HepG2 (cell line): ENCODE results near the gene DCDC1. TPM values are rescaled to one million over a fixed set of nuclear protein-coding genes. Genes with fewer than 3 reads are reported as not detected.

Experiments
- ATAC-seq: fragments of 200-7000 bp; cut with Tn5 transposase; 3 replicates; pipeline ENCODE4 v1.9.1; 2020; ENCODE audit warnings: mild to moderate bottlenecking, moderate library complexity
- BruUV-seq: library from RNA; stranded (reverse); fragments of 400-500 nt; replicated peaks from 2 replicates; lab custom pipeline; 2021; lab: Mats Ljungman, UMichigan
- CTCF ChIA-PET: fragments of 300-600 bp; formaldehyde crosslinking; extraction: SDS; loops from one replicate; lab custom pipeline; 2021; ENCODE audit warnings: low total read pairs, inconsistent platforms, low intra/inter-chr PET ratio; lab: Yijun Ruan, JAX
- POLR2A ChIA-PET: fragments of 350-600 bp; sonication (Branson Sonifier 250); formaldehyde crosslinking; loops from one replicate; lab custom pipeline; 2020; ENCODE audit warnings: antibody characterized with exemption, inconsistent platforms; lab: Yijun Ruan, JAX
- DNase-seq: peaks from one replicate; pipeline ENCODE4 v3.0.0-alpha.2; 2015; ENCODE audit warnings: low spot score
- FAIRE-seq: peaks from 3 replicates; lab custom pipeline; 2011; peaks lifted over from hg19 to GRCh38; lab: Jason Lieb, UNC
- H2AFZ ChIP-seq: one replicate; pipeline ENCODE4 v1.6.1; 2011; ENCODE audit warnings: low read length, inconsistent platforms
- H3K27ac ChIP-seq: fragments of 300-600 bp; 3 replicates; pipeline ENCODE4 v1.8.0; 2011; ENCODE audit warnings: mixed run types, mild to moderate bottlenecking, mixed read lengths, low read length, inconsistent platforms; ENCODE audit not compliant: insufficient read depth; ENCODE audit errors: extremely low read length
- H3K27me3 ChIP-seq, 2 experiments: fragments of 200-600 bp in 1 of 2; 2 replicates in 1 of 2; 3 replicates in 1 of 2; pipeline versions ENCODE4 v1.6.0 to v1.8.0; 2011; ENCODE audit warnings: low read length in 2 of 2, mild to moderate bottlenecking in 2 of 2, moderate library complexity in 2 of 2, inconsistent platforms in 1 of 2; ENCODE audit not compliant: insufficient read depth in 2 of 2, control insufficient read depth in 1 of 2
- H3K36me3 ChIP-seq, 2 experiments: fragments of 200-600 bp in 1 of 2; replicated peaks in 1 of 2; 2 replicates in 1 of 2; 3 replicates in 1 of 2; pipeline versions ENCODE4 v1.5.1 to v1.8.0; 2011; ENCODE audit warnings: low read length in 2 of 2, inconsistent platforms in 1 of 2; ENCODE audit not compliant: insufficient read depth in 2 of 2, control insufficient read depth in 1 of 2
- H3K4me1 ChIP-seq: 2 replicates; pipeline ENCODE4 v1.5.1; 2012; ENCODE audit warnings: low read length, inconsistent platforms; ENCODE audit not compliant: insufficient read depth
- H3K4me2 ChIP-seq: 2 replicates; pipeline ENCODE4 v1.6.0; 2011; ENCODE audit warnings: low read depth, low read length, inconsistent platforms
- H3K4me3 ChIP-seq, 3 experiments: fragments of 200-600 bp in 1 of 3; sonication (generic), shearing (Covaris generic) in 1 of 3; replicated peaks in 1 of 3; 2 replicates each; pipeline ENCODE4 v1.5.1; 2011 to 2016; ENCODE audit warnings: low read length in 3 of 3, inconsistent platforms in 2 of 3, low read depth in 2 of 3, mild to moderate bottlenecking in 2 of 3, control low read depth in 1 of 3, mixed read lengths in 1 of 3; ENCODE audit not compliant: insufficient read depth in 1 of 3
- H3K79me2 ChIP-seq: one replicate; pipeline ENCODE4 v1.6.1; 2011; ENCODE audit warnings: low read length, inconsistent platforms; ENCODE audit not compliant: insufficient read depth
- H3K9ac ChIP-seq: 2 replicates; pipeline ENCODE4 v1.6.0; 2011; ENCODE audit warnings: mild to moderate bottlenecking, low read depth, low read length, inconsistent platforms; ENCODE audit not compliant: insufficient read depth
- H3K9me3 ChIP-seq: 2 replicates; pipeline ENCODE4 v1.5.1; 2012; ENCODE audit warnings: mild to moderate bottlenecking, low read length
- H4K20me1 ChIP-seq: 2 replicates; pipeline ENCODE4 v1.6.0; 2011; ENCODE audit warnings: inconsistent platforms, mild to moderate bottlenecking, low read length, moderate library complexity; ENCODE audit not compliant: insufficient read depth
- ARID2 ChIP-seq: sonication (generic); formaldehyde crosslinking; IDR thresholded peaks from 2 replicates; pipeline ENCODE4 v1.8.1; 2022; ENCODE audit warnings: mild to moderate bottlenecking, missing genetic modification reagents, borderline replicate concordance
- CENPT ChIP-seq: sonication (generic); formaldehyde crosslinking; IDR thresholded peaks from 2 replicates; pipeline ENCODE4 v1.8.0; 2022; ENCODE audit warnings: low read depth, mild to moderate bottlenecking, moderate library complexity, missing genetic modification reagents
- DNMT1 ChIP-seq: sonication (generic); formaldehyde crosslinking; IDR thresholded peaks from 2 replicates; pipeline ENCODE4 v1.5.1; 2020; ENCODE audit warnings: mild to moderate bottlenecking, missing genetic modification reagents
- ELF3 ChIP-seq: IDR thresholded peaks from 2 replicates; pipeline ENCODE4 v1.6.1; 2016; ENCODE audit warnings: missing genetic modification reagents, missing compliant biosample characterization
- GPN1 ChIP-seq: sonication (generic); formaldehyde crosslinking; IDR thresholded peaks from 2 replicates; pipeline ENCODE4 v1.5.1; 2020; ENCODE audit warnings: missing genetic modification reagents, borderline replicate concordance
- HCFC1 ChIP-seq: fragments of 150-350 bp; IDR thresholded peaks from 2 replicates; pipeline ENCODE4 v1.6.1; 2014; ENCODE audit warnings: low read depth, low read length
- KLF16 ChIP-seq, 2 experiments: sonication (generic) in 1 of 2; formaldehyde crosslinking in 1 of 2; IDR thresholded peaks; 2 replicates each; pipeline versions ENCODE4 v1.6.1 to v1.8.0; 2016 to 2023; ENCODE audit warnings: missing genetic modification reagents in 2 of 2, missing compliant biosample characterization in 1 of 2
- RBM22 ChIP-seq: fragments of 200-400 bp; formaldehyde crosslinking; optimal IDR thresholded peaks from 2 replicates; pipeline ENCODE3; 2017; ENCODE audit warnings: mild to moderate bottlenecking, low read length, moderate library complexity
- SIN3A ChIP-seq: IDR thresholded peaks from 2 replicates; pipeline ENCODE4 v1.6.1; 2011; ENCODE audit warnings: low read depth, mild to moderate bottlenecking, control low read depth, low read length, borderline replicate concordance
- SMAD9 ChIP-seq: sonication (generic); formaldehyde crosslinking; IDR thresholded peaks from 2 replicates; pipeline ENCODE4 v1.5.1; 2020; ENCODE audit warnings: mild to moderate bottlenecking, missing genetic modification reagents
- TCF7L2 ChIP-seq: IDR thresholded peaks from 2 replicates; pipeline ENCODE4 v1.6.1; 2011; ENCODE audit warnings: mild to moderate bottlenecking, low read depth, low read length, moderate library complexity
- TSC22D2 ChIP-seq: sonication (generic); formaldehyde crosslinking; IDR thresholded peaks from 2 replicates; pipeline ENCODE4 v1.5.1; 2020; ENCODE audit warnings: missing genetic modification reagents, mild to moderate bottlenecking, borderline replicate concordance
- WIZ ChIP-seq: sonication (generic); formaldehyde crosslinking; IDR thresholded peaks from 2 replicates; pipeline ENCODE4 v1.5.1; 2020; ENCODE audit warnings: mild to moderate bottlenecking, missing genetic modification reagents
- ZNF256 ChIP-seq: sonication (generic); formaldehyde crosslinking; conservative IDR thresholded peaks from 2 replicates; pipeline ENCODE4 v1.4.0; 2020; ENCODE audit warnings: missing genetic modification reagents
- ZNF335 ChIP-seq: sonication (generic); formaldehyde crosslinking; IDR thresholded peaks from 2 replicates; pipeline ENCODE4 v1.4.0; 2020; ENCODE audit warnings: missing genetic modification reagents
- ZNF713 ChIP-seq: sonication (generic); formaldehyde crosslinking; IDR thresholded peaks from 2 replicates; pipeline ENCODE4 v1.4.0; 2020; ENCODE audit warnings: mild to moderate bottlenecking, missing genetic modification reagents
- WGBS: methylation state at CpG from one replicate; pipeline ENCODE4 v1.1.6; 2017; ENCODE audit warnings: low lambda C conversion rate; 5-methylcytosine and 5-hydroxymethylcytosine counted together
- in situ Hi-C: cut with HindIII; loops from 2 replicates; pipeline ENCODE4 v1.10.0; 2017; ENCODE audit warnings: low pct_unique_long_range_greater_than_20kb; ENCODE audit not compliant: extremely low pct_ligation_motif_present
- intact Hi-C: fragments of 100-400 bp; cut with micrococcal nuclease; formaldehyde crosslinking; loops from one replicate; pipeline ENCODE4 v1.10.0; 2022; ENCODE audit not compliant: unreplicated experiment
- polyA plus RNA-seq, 8 experiments: library from polyadenylated mRNA; depleted of rRNA in 3 of 8; stranded (reverse) in 7 of 8; unstranded in 1 of 8; fragments of >200 nt; fragmentation: Illumina TruSeq in 4 of 8; extraction: Trizol in 4 of 8; gene quantifications; 2 replicates each; pipeline versions ENCODE4 v1.2.1 to v1.2.3, GENCODE V29; 2011 to 2016; ENCODE audit warnings: low read depth in 4 of 8, missing spikeins in 1 of 8, mixed read lengths in 1 of 8; ENCODE audit not compliant: insufficient read depth in 1 of 8
- total RNA-seq, 5 experiments: library from RNA; depleted of rRNA; stranded (reverse); fragments of >200 nt; fragmentation: Illumina TruSeq; extraction: Trizol; gene quantifications; 2 replicates each; pipeline ENCODE4 v1.2.3, GENCODE V29; 2016; ENCODE audit warnings: low read depth in 1 of 5
- TF ChIP-seq, protein P1 (sequence below): sonication (generic); formaldehyde crosslinking; IDR thresholded peaks from 2 replicates; pipeline ENCODE4 v1.5.0; 2020; ENCODE audit warnings: mild to moderate bottlenecking, missing genetic modification reagents
- TF ChIP-seq, protein P2 (sequence below): sonication (generic); formaldehyde crosslinking; IDR thresholded peaks from 2 replicates; pipeline ENCODE4 v1.9.0; 2021; ENCODE audit warnings: mild to moderate bottlenecking, missing genetic modification reagents
- TF ChIP-seq, protein P3 (sequence below): sonication (generic); formaldehyde crosslinking; IDR thresholded peaks from 2 replicates; pipeline ENCODE4 v1.5.0; 2020; ENCODE audit warnings: missing genetic modification reagents

The DCDC1 gene
- total and polyA plus RNA-seq, 2 of the 13 experiments (the other 11 are each of a cell fraction or from before 2014, with no cell fraction given): 0.12 to 0.27 TPM

DNA sequence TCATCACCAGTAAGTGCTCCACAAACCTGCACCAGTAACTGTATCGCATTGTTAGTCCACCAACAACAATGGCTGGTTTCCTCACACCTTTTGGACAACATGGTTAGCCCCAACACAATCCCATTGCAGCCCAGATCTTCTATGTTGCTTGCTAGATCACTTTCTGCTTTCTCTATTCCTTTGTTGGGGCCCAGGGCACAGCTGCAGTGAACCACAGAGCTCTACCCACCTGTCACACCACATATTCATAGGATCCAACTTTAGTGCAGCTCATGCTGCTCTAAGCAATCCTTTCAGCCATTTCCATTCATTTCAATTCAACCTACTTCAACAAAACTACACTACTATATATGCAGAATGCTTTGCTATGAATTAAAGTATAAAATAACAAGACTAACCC is 364.3 kb downstream of the DCDC1 start:
- ChIA-PET CTCF (no interaction called here), POLR2A (no interaction called here)
- peaks cover 0 to 6% of the 10 kb centered on the region in 2 experiments; a peak in 1 of 5 replicates for H3K27me3 ChIP-seq
- 41% methylated on average over 1 of the region's 1 CpG for WGBS
- FAIRE-seq (no peak), ATAC-seq (no peak), DNase-seq (no peak)
- no peaks in the 10 kb centered on the region for H3K36me3 ChIP-seq
- no TSS peak for BruUV-seq
- intact Hi-C loops (no loop called here), in situ Hi-C loops (no loop called here)
- no peak overlapping the region for H3K4me3 ChIP-seq
- H3K27ac ChIP-seq: no peak overlapping the region
- H3K4me1 ChIP-seq: no peaks in the 10 kb centered on the region
- H3K4me2 ChIP-seq: no peak overlapping the region
- no peaks in the 10 kb centered on the region for H4K20me1 ChIP-seq
- no peak overlapping the region for H2AFZ ChIP-seq
- no peaks in the 10 kb centered on the region for H3K9me3 ChIP-seq
- H3K79me2 ChIP-seq: no peaks in the 10 kb centered on the region
- H3K9ac ChIP-seq: no peak overlapping the region
- TF ChIP-seq GPN1 (CRISPR knock-in tag) (no peak), RBM22 (no peak), TSC22D2 (no peak), ZNF713 (CRISPR knock-in tag) (no peak), TCF7L2 (no peak), ZNF256 (CRISPR knock-in tag) (no peak), DNMT1 (CRISPR knock-in tag) (no peak), SMAD9 (no peak), CENPT (no peak), ZNF335 (CRISPR knock-in tag) (no peak), SIN3A (no peak), KLF16 (CRISPR knock-in tag; IDR thresholded peaks at IDR 0.05) (no peak), HCFC1 (no peak), ELF3 (CRISPR knock-in tag) (no peak), ARID2 (CRISPR knock-in tag) (no peak), WIZ (CRISPR knock-in tag) (no peak)
- TF ChIP-seq, protein P1, sequence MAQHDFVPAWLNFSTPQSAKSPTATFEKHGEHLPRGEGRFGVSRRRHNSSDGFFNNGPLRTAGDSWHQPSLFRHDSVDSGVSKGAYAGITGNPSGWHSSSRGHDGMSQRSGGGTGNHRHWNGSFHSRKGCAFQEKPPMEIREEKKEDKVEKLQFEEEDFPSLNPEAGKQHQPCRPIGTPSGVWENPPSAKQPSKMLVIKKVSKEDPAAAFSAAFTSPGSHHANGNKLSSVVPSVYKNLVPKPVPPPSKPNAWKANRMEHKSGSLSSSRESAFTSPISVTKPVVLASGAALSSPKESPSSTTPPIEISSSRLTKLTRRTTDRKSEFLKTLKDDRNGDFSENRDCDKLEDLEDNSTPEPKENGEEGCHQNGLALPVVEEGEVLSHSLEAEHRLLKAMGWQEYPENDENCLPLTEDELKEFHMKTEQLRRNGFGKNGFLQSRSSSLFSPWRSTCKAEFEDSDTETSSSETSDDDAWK (CRISPR knock-in tag): no peak
- TF ChIP-seq, protein P2, sequence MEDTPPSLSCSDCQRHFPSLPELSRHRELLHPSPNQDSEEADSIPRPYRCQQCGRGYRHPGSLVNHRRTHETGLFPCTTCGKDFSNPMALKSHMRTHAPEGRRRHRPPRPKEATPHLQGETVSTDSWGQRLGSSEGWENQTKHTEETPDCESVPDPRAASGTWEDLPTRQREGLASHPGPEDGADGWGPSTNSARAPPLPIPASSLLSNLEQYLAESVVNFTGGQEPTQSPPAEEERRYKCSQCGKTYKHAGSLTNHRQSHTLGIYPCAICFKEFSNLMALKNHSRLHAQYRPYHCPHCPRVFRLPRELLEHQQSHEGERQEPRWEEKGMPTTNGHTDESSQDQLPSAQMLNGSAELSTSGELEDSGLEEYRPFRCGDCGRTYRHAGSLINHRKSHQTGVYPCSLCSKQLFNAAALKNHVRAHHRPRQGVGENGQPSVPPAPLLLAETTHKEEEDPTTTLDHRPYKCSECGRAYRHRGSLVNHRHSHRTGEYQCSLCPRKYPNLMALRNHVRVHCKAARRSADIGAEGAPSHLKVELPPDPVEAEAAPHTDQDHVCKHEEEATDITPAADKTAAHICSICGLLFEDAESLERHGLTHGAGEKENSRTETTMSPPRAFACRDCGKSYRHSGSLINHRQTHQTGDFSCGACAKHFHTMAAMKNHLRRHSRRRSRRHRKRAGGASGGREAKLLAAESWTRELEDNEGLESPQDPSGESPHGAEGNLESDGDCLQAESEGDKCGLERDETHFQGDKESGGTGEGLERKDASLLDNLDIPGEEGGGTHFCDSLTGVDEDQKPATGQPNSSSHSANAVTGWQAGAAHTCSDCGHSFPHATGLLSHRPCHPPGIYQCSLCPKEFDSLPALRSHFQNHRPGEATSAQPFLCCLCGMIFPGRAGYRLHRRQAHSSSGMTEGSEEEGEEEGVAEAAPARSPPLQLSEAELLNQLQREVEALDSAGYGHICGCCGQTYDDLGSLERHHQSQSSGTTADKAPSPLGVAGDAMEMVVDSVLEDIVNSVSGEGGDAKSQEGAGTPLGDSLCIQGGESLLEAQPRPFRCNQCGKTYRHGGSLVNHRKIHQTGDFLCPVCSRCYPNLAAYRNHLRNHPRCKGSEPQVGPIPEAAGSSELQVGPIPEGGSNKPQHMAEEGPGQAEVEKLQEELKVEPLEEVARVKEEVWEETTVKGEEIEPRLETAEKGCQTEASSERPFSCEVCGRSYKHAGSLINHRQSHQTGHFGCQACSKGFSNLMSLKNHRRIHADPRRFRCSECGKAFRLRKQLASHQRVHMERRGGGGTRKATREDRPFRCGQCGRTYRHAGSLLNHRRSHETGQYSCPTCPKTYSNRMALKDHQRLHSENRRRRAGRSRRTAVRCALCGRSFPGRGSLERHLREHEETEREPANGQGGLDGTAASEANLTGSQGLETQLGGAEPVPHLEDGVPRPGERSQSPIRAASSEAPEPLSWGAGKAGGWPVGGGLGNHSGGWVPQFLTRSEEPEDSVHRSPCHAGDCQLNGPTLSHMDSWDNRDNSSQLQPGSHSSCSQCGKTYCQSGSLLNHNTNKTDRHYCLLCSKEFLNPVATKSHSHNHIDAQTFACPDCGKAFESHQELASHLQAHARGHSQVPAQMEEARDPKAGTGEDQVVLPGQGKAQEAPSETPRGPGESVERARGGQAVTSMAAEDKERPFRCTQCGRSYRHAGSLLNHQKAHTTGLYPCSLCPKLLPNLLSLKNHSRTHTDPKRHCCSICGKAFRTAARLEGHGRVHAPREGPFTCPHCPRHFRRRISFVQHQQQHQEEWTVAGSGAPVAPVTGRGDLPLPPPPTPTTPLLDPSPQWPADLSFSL (CRISPR knock-in tag): no peak
- TF ChIP-seq, protein P3, sequence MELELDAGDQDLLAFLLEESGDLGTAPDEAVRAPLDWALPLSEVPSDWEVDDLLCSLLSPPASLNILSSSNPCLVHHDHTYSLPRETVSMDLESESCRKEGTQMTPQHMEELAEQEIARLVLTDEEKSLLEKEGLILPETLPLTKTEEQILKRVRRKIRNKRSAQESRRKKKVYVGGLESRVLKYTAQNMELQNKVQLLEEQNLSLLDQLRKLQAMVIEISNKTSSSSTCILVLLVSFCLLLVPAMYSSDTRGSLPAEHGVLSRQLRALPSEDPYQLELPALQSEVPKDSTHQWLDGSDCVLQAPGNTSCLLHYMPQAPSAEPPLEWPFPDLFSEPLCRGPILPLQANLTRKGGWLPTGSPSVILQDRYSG (CRISPR knock-in tag): no peak
